ENCODE data around the gene INF2. TPM values are rescaled to one million over a fixed set of nuclear protein-coding genes. Genes with fewer than 3 reads are reported as not detected.
"Not testable (repeated sequence)": the region's sequence is repeated elsewhere in the genome, so short reads cannot be mapped to it uniquely, and the experiment has no call there.

The INF2 gene
- total RNA-seq, 1 donor from 2014 or later: 86.6 TPM

GRCh38 chr14:104650981-104651875 lies 38.2 kb upstream of the INF2 start:
- intact Hi-C loops (cut with micrococcal nuclease): loop anchor here (1.0 kb wide), 2 partner anchors 26 to 57 kb away; no protein-coding TSS in a partner anchor
- Mint-ChIP-seq H3K4me1 (ENCODE audit: low read depth) (no peaks in the 10 kb centered on the region), H3K9me3 (peaks cover 17% of the 10 kb centered on the region), H3K27me3 (ENCODE audit: insufficient read depth) (peaks cover 10% of the 10 kb centered on the region), H3K4me3 (no peak overlapping the region), H3K27ac (no peak overlapping the region), H3K36me3 (ENCODE audit: low read depth) (peaks cover 2% of the 10 kb centered on the region)
- no peak for DNase-seq (ENCODE audit: low spot score)

DNA sequence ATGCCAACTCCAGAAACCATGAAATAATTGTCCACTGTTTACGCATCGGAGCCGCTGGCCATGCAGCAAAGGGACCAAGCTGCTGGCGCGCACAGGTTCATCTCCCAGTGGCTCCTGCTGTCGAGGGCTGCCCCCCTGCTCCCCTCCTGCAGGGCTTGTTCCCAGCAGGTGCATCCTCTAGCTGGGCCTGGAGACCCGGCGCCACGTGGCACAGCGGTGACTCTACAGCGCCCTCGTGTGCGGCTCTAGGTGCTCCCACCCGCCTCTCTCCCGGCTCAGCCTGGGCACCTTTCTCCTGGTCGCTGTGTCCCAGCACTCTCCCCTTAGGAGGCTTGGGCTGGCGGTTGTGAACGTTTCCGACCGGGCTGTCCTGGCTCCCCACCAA lies 37.5 kb upstream of the INF2 start:
- no peak for DNase-seq (ENCODE audit: low spot score)
- H3K4me1 Mint-ChIP-seq (ENCODE audit: low read depth): no peaks in the 10 kb centered on the region
- peaks cover 17% of the 10 kb centered on the region for H3K9me3 Mint-ChIP-seq
- no peak overlapping the region for H3K27ac Mint-ChIP-seq
- H3K36me3 Mint-ChIP-seq (ENCODE audit: low read depth): peaks cover 2% of the 10 kb centered on the region
- H3K4me3 Mint-ChIP-seq: no peak overlapping the region
- intact Hi-C loops (cut with micrococcal nuclease): no loop called here
- H3K27me3 Mint-ChIP-seq (ENCODE audit: insufficient read depth): peaks cover 10% of the 10 kb centered on the region

DNA sequence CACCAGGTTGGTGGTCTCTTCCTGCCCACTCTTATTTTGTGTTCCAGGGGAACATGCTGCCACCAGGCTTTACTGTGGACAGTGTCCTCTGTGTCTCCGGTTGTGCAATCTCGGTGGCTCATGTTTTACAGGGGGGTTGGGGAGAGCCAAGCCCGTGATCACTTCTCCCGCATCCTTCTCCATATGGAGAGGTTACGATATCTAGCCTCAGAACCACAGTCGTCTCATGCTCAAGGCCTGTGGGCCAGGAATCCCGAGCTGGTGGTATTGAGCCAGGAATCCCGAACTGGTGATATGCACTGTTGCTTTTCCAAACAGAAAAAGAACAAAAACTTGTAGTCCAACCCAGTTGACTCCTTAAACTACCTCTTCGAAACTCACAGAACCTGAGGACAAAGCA lies 37.0 kb upstream of the INF2 start:
- no peak overlapping the region for H3K4me3 Mint-ChIP-seq
- intact Hi-C loops (cut with micrococcal nuclease): no loop called here
- H3K27ac Mint-ChIP-seq: no peak overlapping the region
- peaks cover 2% of the 10 kb centered on the region for H3K36me3 Mint-ChIP-seq (ENCODE audit: low read depth)
- peaks cover 17% of the 10 kb centered on the region for H3K9me3 Mint-ChIP-seq
- peaks cover 10% of the 10 kb centered on the region for H3K27me3 Mint-ChIP-seq (ENCODE audit: insufficient read depth)
- DNase-seq (ENCODE audit: low spot score): no peak
- no peaks in the 10 kb centered on the region for H3K4me1 Mint-ChIP-seq (ENCODE audit: low read depth)

GRCh38 chr14:104653130-104653920 lies 36.1 kb upstream of the INF2 start:
- H3K36me3 Mint-ChIP-seq (ENCODE audit: low read depth); H3K4me3 Mint-ChIP-seq; H3K27ac Mint-ChIP-seq; DNase-seq (ENCODE audit: low spot score); intact Hi-C loops (cut with micrococcal nuclease); H3K4me1 Mint-ChIP-seq (ENCODE audit: low read depth): not testable (repeated sequence)
- H3K9me3 Mint-ChIP-seq: peaks cover 17% of the 10 kb centered on the region
- peaks cover 10% of the 10 kb centered on the region for H3K27me3 Mint-ChIP-seq (ENCODE audit: insufficient read depth)

GRCh38 chr14:104654119-104654518 lies 35.3 kb upstream of the INF2 start:
- Mint-ChIP-seq H3K36me3 (ENCODE audit: low read depth) (peaks cover 2% of the 10 kb centered on the region), H3K27ac (no peak overlapping the region), H3K4me3 (no peak overlapping the region), H3K4me1 (ENCODE audit: low read depth) (no peaks in the 10 kb centered on the region), H3K27me3 (ENCODE audit: insufficient read depth) (peaks cover 8% of the 10 kb centered on the region), H3K9me3 (peaks cover 17% of the 10 kb centered on the region)
- intact Hi-C loops (cut with micrococcal nuclease): no loop called here
- DNase-seq (ENCODE audit: low spot score): no peak

DNA sequence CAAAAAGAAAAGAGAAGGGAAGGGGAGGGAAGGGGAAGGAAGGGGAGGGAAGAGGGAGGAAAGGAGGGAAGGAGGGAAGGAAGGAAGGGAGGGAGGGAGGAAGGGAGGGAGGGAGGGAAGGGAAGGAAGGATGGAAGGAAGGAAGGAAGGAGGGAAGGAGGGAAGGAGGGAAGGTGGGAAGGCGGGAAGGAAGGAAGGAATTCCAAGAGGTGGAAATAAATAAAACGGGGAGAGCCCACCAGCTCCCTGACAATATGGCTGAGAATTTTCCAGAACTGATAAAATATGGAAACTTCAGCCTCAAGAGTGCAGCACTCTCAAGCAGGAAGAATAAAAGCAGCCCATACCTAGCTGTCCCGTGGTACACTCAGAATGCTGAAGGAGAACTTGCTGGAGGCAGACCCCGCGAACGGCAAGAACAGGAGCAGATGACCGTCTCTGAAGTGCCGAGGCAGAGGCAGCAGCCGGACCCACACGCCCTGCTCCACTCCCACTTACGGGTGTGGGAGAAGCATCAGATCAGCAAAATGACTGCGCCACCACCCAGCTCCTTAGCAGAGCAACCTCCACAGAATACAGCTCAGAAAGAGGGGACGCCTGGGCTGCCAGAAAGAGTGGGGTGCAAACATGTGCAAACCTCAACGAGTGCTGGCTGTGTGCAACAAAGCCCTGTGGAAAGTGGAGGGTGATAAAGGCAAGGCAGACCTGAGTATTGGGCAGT lies 34.1 kb upstream of the INF2 start:
- no peak for DNase-seq (ENCODE audit: low spot score)
- H3K27ac Mint-ChIP-seq: no peak overlapping the region
- H3K4me3 Mint-ChIP-seq: no peak overlapping the region
- H3K27me3 Mint-ChIP-seq (ENCODE audit: insufficient read depth): peaks cover 3% of the 10 kb centered on the region
- H3K9me3 Mint-ChIP-seq: peaks cover 17% of the 10 kb centered on the region
- intact Hi-C loops (cut with micrococcal nuclease): no loop called here
- peaks cover 2% of the 10 kb centered on the region for H3K36me3 Mint-ChIP-seq (ENCODE audit: low read depth)
- no peaks in the 10 kb centered on the region for H3K4me1 Mint-ChIP-seq (ENCODE audit: low read depth)

GRCh38 chr14:104656014-104656714 lies 33.3 kb upstream of the INF2 start:
- Mint-ChIP-seq H3K36me3 (ENCODE audit: low read depth) (peaks cover 2% of the 10 kb centered on the region), H3K9me3 (peaks cover 17% of the 10 kb centered on the region), H3K27me3 (ENCODE audit: insufficient read depth) (peaks cover 3% of the 10 kb centered on the region), H3K4me1 (ENCODE audit: low read depth) (no peaks in the 10 kb centered on the region), H3K4me3 (no peak overlapping the region), H3K27ac (peak overlapping the region; percentile 24)
- intact Hi-C loops (cut with micrococcal nuclease): no loop called here
- no peak for DNase-seq (ENCODE audit: low spot score)

DNA sequence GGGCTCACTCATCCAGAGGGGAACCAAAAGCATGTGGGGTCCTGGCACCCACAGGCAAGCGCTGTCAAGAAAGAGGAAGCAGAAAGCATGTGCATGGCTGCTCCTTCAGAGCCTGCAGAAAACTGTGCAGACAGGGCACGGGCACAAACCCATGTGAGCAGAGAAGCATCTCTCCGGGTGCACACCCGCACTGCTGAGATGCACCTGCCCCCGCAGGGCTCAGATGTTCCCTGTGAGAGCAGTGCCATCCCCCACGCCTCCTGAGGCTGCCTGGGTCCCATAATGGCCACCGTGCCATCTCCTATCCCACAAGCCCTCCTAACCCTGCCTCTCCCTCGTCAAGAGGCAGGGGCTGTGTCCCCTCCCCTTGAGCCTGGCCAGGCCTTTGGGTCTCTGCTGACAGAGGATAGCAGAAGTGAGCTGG lies 32.3 kb upstream of the INF2 start:
- H3K27ac Mint-ChIP-seq: no peak overlapping the region
- no peak overlapping the region for H3K4me3 Mint-ChIP-seq
- peaks cover 17% of the 10 kb centered on the region for H3K9me3 Mint-ChIP-seq
- peaks cover 7% of the 10 kb centered on the region for H3K27me3 Mint-ChIP-seq (ENCODE audit: insufficient read depth)
- intact Hi-C loops (cut with micrococcal nuclease): no loop called here
- no peaks in the 10 kb centered on the region for H3K4me1 Mint-ChIP-seq (ENCODE audit: low read depth)
- no peak for DNase-seq (ENCODE audit: low spot score)
- H3K36me3 Mint-ChIP-seq (ENCODE audit: low read depth): peaks cover 2% of the 10 kb centered on the region

- Mint-ChIP-seq H3K4me1 (ENCODE audit: low read depth) (no peaks in the 10 kb centered on the region), H3K9me3 (peaks cover 11% of the 10 kb centered on the region)
Observed at GRCh38 chr14:104657563-104658324, 31.7 kb upstream of the INF2 start.

DNA sequence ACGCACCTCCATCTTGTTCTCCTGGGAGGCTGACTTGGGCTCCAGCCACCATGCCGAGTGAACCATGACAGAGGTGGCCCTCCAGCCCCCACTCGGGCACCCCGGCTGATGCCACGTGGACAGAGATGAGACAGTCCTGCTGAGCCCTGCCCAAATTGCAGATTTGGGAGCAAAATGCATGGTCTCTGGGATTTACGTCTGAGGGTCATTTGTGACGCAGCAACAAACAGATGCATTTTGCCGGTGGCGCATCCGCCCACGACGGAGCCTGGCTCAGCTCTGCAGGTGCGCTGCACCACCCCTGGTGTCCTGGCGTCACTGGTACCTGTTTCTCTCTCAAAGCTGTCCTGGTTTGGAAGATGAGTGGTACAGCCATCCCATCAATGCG lies 31.1 kb upstream of the INF2 start:
- Mint-ChIP-seq H3K4me3 (no peak overlapping the region), H3K9me3 (peaks cover 9% of the 10 kb centered on the region), H3K4me1 (ENCODE audit: low read depth) (no peaks in the 10 kb centered on the region), H3K36me3 (ENCODE audit: low read depth) (peaks cover 2% of the 10 kb centered on the region), H3K27ac (no peak overlapping the region), H3K27me3 (ENCODE audit: insufficient read depth) (peaks cover 7% of the 10 kb centered on the region)
- DNase-seq (ENCODE audit: low spot score): no peak
- intact Hi-C loops (cut with micrococcal nuclease): no loop called here

More at GRCh38 chr14:104657563-104658324, 31.7 kb upstream of the INF2 start:
- DNase-seq (ENCODE audit: low spot score): no peak
- Mint-ChIP-seq H3K27ac (no peak overlapping the region), H3K4me3 (no peak overlapping the region), H3K36me3 (ENCODE audit: low read depth) (peaks cover 2% of the 10 kb centered on the region), H3K27me3 (ENCODE audit: insufficient read depth) (peaks cover 7% of the 10 kb centered on the region)
- intact Hi-C loops (cut with micrococcal nuclease): no loop called here

GRCh38 chr14:104659146-104659545 lies 30.3 kb upstream of the INF2 start:
- no peak for DNase-seq (ENCODE audit: low spot score)
- H3K4me1 Mint-ChIP-seq (ENCODE audit: low read depth): peaks cover 2% of the 10 kb centered on the region
- H3K27me3 Mint-ChIP-seq (ENCODE audit: insufficient read depth): peaks cover 7% of the 10 kb centered on the region
- intact Hi-C loops (cut with micrococcal nuclease): no loop called here
- peaks cover 3% of the 10 kb centered on the region for H3K9me3 Mint-ChIP-seq
- H3K27ac Mint-ChIP-seq: no peak overlapping the region
- H3K36me3 Mint-ChIP-seq (ENCODE audit: low read depth): peaks cover under 1% of the 10 kb centered on the region
- H3K4me3 Mint-ChIP-seq: no peak overlapping the region
